GM12878 (cell line): ENCODE data around the gene ENOX2. TPM values are rescaled to one million over a fixed set of nuclear protein-coding genes. Genes with fewer than 3 reads are reported as not detected.
"Not testable (repeated sequence)": the region's sequence is repeated elsewhere in the genome, so short reads cannot be mapped to it uniquely, and the experiment has no call there.

Experiments
- ATAC-seq: fragments of 200-7000 bp; cut with Tn5 transposase; 3 replicates; pipeline ENCODE4 v1.9.1; 2020; ENCODE audit warnings: mild to moderate bottlenecking, moderate library complexity
- BruUV-seq: library from RNA; stranded (reverse); fragments of 400-500 nt; replicated peaks from 2 replicates; lab custom pipeline; 2021; lab: Mats Ljungman, UMichigan
- CTCF ChIA-PET: fragments of 300-600 bp; sonication (Branson Sonifier 250); formaldehyde crosslinking; extraction: SDS; loops from one replicate; lab custom pipeline; 2021; ENCODE audit warnings: inconsistent platforms; lab: Yijun Ruan, JAX
- POLR2A ChIA-PET: fragments of 350-600 bp; formaldehyde crosslinking; extraction: SDS; loops from one replicate; lab custom pipeline; 2021; ENCODE audit warnings: inconsistent platforms; lab: Charles Lee
- RAD21 ChIA-PET: fragments of 300-600 bp; sonication (Branson Sonifier 250); formaldehyde crosslinking; loops from one replicate; lab custom pipeline; 2023; ENCODE audit warnings: antibody characterized with exemption; ENCODE audit not compliant: unreplicated experiment; lab: Charles Lee
- SMC1A ChIA-PET: fragments of 300-600 bp; sonication (Branson Sonifier 250); formaldehyde crosslinking; loops from one replicate; lab custom pipeline; 2023; ENCODE audit not compliant: unreplicated experiment, uncharacterized antibody; lab: Charles Lee
- DNase-seq: peaks from one replicate; pipeline ENCODE4 v3.0.0-alpha.2; 2011; ENCODE audit warnings: low read depth, low spot score
- FAIRE-seq: peaks from 3 replicates; lab custom pipeline; 2011; peaks lifted over from hg19 to GRCh38; lab: Jason Lieb, UNC
- H2AFZ ChIP-seq: 2 replicates; pipeline ENCODE4 v1.6.0; 2011; ENCODE audit warnings: low read depth, low read length, control low read depth; ENCODE audit not compliant: control insufficient read depth
- H3K27ac ChIP-seq: 2 replicates; pipeline ENCODE4 v1.5.1; 2011; ENCODE audit warnings: control low read depth; ENCODE audit not compliant: control insufficient read depth, insufficient read depth
- H3K27me3 ChIP-seq, 2 experiments: replicated peaks in 1 of 2; 2 replicates each; pipeline versions ENCODE4 v1.6.0 to v1.6.1; 2011; ENCODE audit warnings: low read length in 1 of 2; ENCODE audit not compliant: control insufficient read depth in 2 of 2, insufficient read depth in 2 of 2
- H3K36me3 ChIP-seq, 2 experiments: 2 replicates each; pipeline ENCODE4 v1.5.1; 2011; ENCODE audit warnings: low read length in 1 of 2; ENCODE audit not compliant: control insufficient read depth in 2 of 2, insufficient read depth in 2 of 2
- H3K4me1 ChIP-seq: 2 replicates; pipeline ENCODE4 v1.6.1; 2011; ENCODE audit warnings: mild to moderate bottlenecking, low read length, moderate library complexity, mixed read lengths; ENCODE audit not compliant: control insufficient read depth, insufficient read depth
- H3K4me2 ChIP-seq: 2 replicates; pipeline ENCODE4 v1.6.0; 2011; ENCODE audit warnings: control low read depth; ENCODE audit not compliant: control insufficient read depth, insufficient read depth
- H3K4me3 ChIP-seq: fragments of 200-600 bp; sonication (generic); 2 replicates; pipeline ENCODE4 v1.5.1; 2016
- H3K79me2 ChIP-seq: 2 replicates; pipeline ENCODE4 v1.6.0; 2011; ENCODE audit warnings: low read length; ENCODE audit not compliant: control insufficient read depth, insufficient read depth
- H3K9ac ChIP-seq: 2 replicates; pipeline ENCODE4 v1.8.0; 2011; ENCODE audit warnings: low read length, control low read depth, mixed read lengths; ENCODE audit not compliant: control insufficient read depth, insufficient read depth
- H3K9me3 ChIP-seq: replicated peaks from 3 replicates; pipeline ENCODE4 v1.5.1; 2011; ENCODE audit warnings: mild to moderate bottlenecking, low read length; ENCODE audit not compliant: control insufficient read depth, insufficient read depth
- H4K20me1 ChIP-seq: 2 replicates; pipeline ENCODE4 v1.6.0; 2011; ENCODE audit not compliant: control insufficient read depth, insufficient read depth
- CHD1 ChIP-seq: IDR thresholded peaks from 2 replicates; pipeline ENCODE4 v1.6.1; 2012; ENCODE audit warnings: low read depth, low read length, improper control_type of control experiment
- EZH2 ChIP-seq: IDR thresholded peaks from 2 replicates; pipeline ENCODE4 v1.6.1; 2012; ENCODE audit warnings: low read depth, mild to moderate bottlenecking, control low read depth, inconsistent platforms, low read length, borderline replicate concordance; ENCODE audit not compliant: control insufficient read depth
- FOXK2 ChIP-seq: fragments of 450-650 bp; IDR thresholded peaks from 2 replicates; pipeline ENCODE4 v1.6.1; 2017; ENCODE audit warnings: mild to moderate bottlenecking, moderate library complexity
- MLLT1 ChIP-seq: fragments of 450-650 bp; IDR thresholded peaks from 2 replicates; pipeline ENCODE4 v1.6.1; 2016; ENCODE audit warnings: mild to moderate bottlenecking
- MTA3 ChIP-seq: IDR thresholded peaks from 2 replicates; pipeline ENCODE4 v1.6.1; 2012; ENCODE audit warnings: low read length, inconsistent platforms, borderline replicate concordance
- MXI1 ChIP-seq: fragments of 150-350 bp; IDR thresholded peaks from 2 replicates; pipeline ENCODE4 v1.6.1; 2011; ENCODE audit warnings: low read depth, mild to moderate bottlenecking, inconsistent platforms, low read length, improper control_type of control experiment
- NFYA ChIP-seq: IDR thresholded peaks from 2 replicates; pipeline ENCODE4 v1.6.1; 2011; ENCODE audit warnings: low read depth, mild to moderate bottlenecking, low read length, improper control_type of control experiment, borderline replicate concordance
- NFYB ChIP-seq: IDR thresholded peaks from 2 replicates; pipeline ENCODE4 v1.6.1; 2011; ENCODE audit warnings: low read depth, mild to moderate bottlenecking, low read length, improper control_type of control experiment, moderate library complexity; ENCODE audit not compliant: insufficient read depth
- PAX8 ChIP-seq: fragments of 450-650 bp; IDR thresholded peaks from 2 replicates; pipeline ENCODE4 v1.6.1; 2017; ENCODE audit warnings: mild to moderate bottlenecking, moderate library complexity
- SKIL ChIP-seq: fragments of 450-650 bp; IDR thresholded peaks from 2 replicates; pipeline ENCODE4 v1.6.1; 2017; ENCODE audit warnings: mild to moderate bottlenecking, low read depth, inconsistent platforms; ENCODE audit not compliant: poor library complexity, severe bottlenecking
- SMAD5 ChIP-seq: IDR thresholded peaks from 2 replicates; pipeline ENCODE4 v1.6.1; 2016; ENCODE audit warnings: antibody characterized with exemption, low read depth
- SMARCA5 ChIP-seq: fragments of 450-650 bp; IDR thresholded peaks from 2 replicates; pipeline ENCODE4 v1.6.1; 2017; ENCODE audit warnings: mild to moderate bottlenecking
- SMC3 ChIP-seq: IDR thresholded peaks from 2 replicates; pipeline ENCODE4 v1.6.1; 2011; ENCODE audit warnings: low read length, improper control_type of control experiment, borderline replicate concordance
- USF2 ChIP-seq: IDR thresholded peaks from 2 replicates; pipeline ENCODE4 v1.6.1; 2011; ENCODE audit warnings: low read depth, low read length, improper control_type of control experiment, borderline replicate concordance
- ZNF24 ChIP-seq: fragments of 450-650 bp; IDR thresholded peaks from 2 replicates; pipeline ENCODE4 v1.6.1; 2017; ENCODE audit warnings: antibody characterized with exemption, mild to moderate bottlenecking
- WGBS: methylation state at CpG from one replicate; pipeline ENCODE4 v1.1.6; 2016; ENCODE audit warnings: low lambda C conversion rate; ENCODE audit not compliant: insufficient replicate concordance, insufficient coverage; ENCODE audit errors: missing lambda C conversion rate; 5-methylcytosine and 5-hydroxymethylcytosine counted together
- in situ Hi-C: fragments of 300-500 bp; cut with MboI; formaldehyde crosslinking; loops from 9 replicates; pipeline ENCODE4 v1.14.3; 2018; ENCODE audit warnings: mixed read lengths
- intact Hi-C: fragments of 100-400 bp; cut with micrococcal nuclease; formaldehyde crosslinking; loops from one replicate; pipeline ENCODE4 v1.14.2; 2022; ENCODE audit not compliant: unreplicated experiment
- polyA plus RNA-seq, 11 experiments: library from polyadenylated mRNA; depleted of rRNA in 4 of 11; unstranded in 6 of 11; stranded (reverse) in 5 of 11; fragments of >200 nt; fragmentation: Nextera tagmentation in 4 of 11; fragmentation: Illumina TruSeq in 1 of 11; extraction: Ambion mirVana in 4 of 11; extraction: Trizol in 1 of 11; gene quantifications; 1 replicate in 1 of 11; 2 replicates in 10 of 11; pipeline versions ENCODE4 v1.2.1 to v1.2.3, GENCODE V29; 2011 to 2016; ENCODE audit warnings: inconsistent platforms in 2 of 11, missing spikeins in 2 of 11, low read depth in 1 of 11
- total RNA-seq, 4 experiments: library from RNA; depleted of rRNA in 3 of 4; stranded (reverse); fragments of >200 nt in 3 of 4; fragmentation: Illumina TruSeq in 1 of 4; extraction: Trizol in 1 of 4; gene quantifications; 2 replicates each; pipeline versions ENCODE4 v1.2.1 to v1.2.3, GENCODE V29; 2013 to 2021

ENOX2 gene
- total and polyA plus RNA-seq, 10 of the 15 experiments (the other 5 are each of a cell fraction or from before 2014, with no cell fraction given): 3.2 to 13.0 (median 7.7) TPM

- no peak for ATAC-seq
- CTCF ChIA-PET: no interaction called here
- no peak overlapping the region for H3K4me2 ChIP-seq
- POLR2A ChIA-PET: no interaction called here
- H2AFZ ChIP-seq: no peak overlapping the region
- WGBS: 82% methylated on average over 2 of the region's 2 CpGs
- no TSS peak for BruUV-seq
- DNase-seq: no peak
- intact Hi-C loops: no loop called here
- no peaks in the 10 kb centered on the region for H3K36me3 ChIP-seq
- H3K4me1 ChIP-seq: no peaks in the 10 kb centered on the region
- no peak overlapping the region for H3K27ac ChIP-seq
- SMC1A ChIA-PET: no interaction called here
- in situ Hi-C loops: no loop called here
- H3K9me3 ChIP-seq: no peaks in the 10 kb centered on the region
- no peaks in the 10 kb centered on the region for H3K27me3 ChIP-seq
- no peak for TF ChIP-seq CHD1
- no peak for TF ChIP-seq FOXK2
- TF ChIP-seq MXI1: no peak
- TF ChIP-seq EZH2: no peak
- TF ChIP-seq NFYB: no peak
- TF ChIP-seq MTA3: no peak
- TF ChIP-seq USF2: no peak
- no peak for TF ChIP-seq SMC3
- TF ChIP-seq MLLT1: no peak
- no peak for TF ChIP-seq ZNF24
- no peak for TF ChIP-seq SKIL
- no peak for TF ChIP-seq SMAD5
- no peak for TF ChIP-seq NFYA
- TF ChIP-seq SMARCA5: no peak
- no peak for TF ChIP-seq PAX8
- H4K20me1 ChIP-seq: no peaks in the 10 kb centered on the region
- RAD21 ChIA-PET: no interaction called here
- H3K4me3 ChIP-seq: no peak overlapping the region
- no peak overlapping the region for H3K9ac ChIP-seq
- H3K79me2 ChIP-seq: no peaks in the 10 kb centered on the region
- FAIRE-seq: no peak
Observed at GRCh38 chrX:130825525-130825924, 77.5 kb downstream of the ENOX2 start.

GRCh38 chrX:130819367-130819766, 83.6 kb downstream of the ENOX2 start:
- 84% methylated on average over 4 of the region's 4 CpGs for WGBS
- POLR2A ChIA-PET, BruUV-seq, H3K27ac ChIP-seq, H3K9me3 ChIP-seq, H3K4me1 ChIP-seq, H3K36me3 ChIP-seq, ATAC-seq, H3K4me2 ChIP-seq, SMC1A ChIA-PET, intact Hi-C loops, H3K27me3 ChIP-seq, H4K20me1 ChIP-seq, in situ Hi-C loops, FAIRE-seq, CTCF ChIA-PET, DNase-seq, H2AFZ ChIP-seq, RAD21 ChIA-PET, H3K79me2 ChIP-seq, H3K4me3 ChIP-seq, H3K9ac ChIP-seq: not testable (repeated sequence)
